Nephron progenitor cell (in vitro differentiated cells): ENCODE data around the gene HCN2.
"Not testable (repeated sequence)": the region's sequence is repeated elsewhere in the genome, so short reads cannot be mapped to it uniquely, and the experiment has no call there.

Source experiments
- DNase-seq: peaks from one replicate; pipeline ENCODE4 v3.0.0; 2021
- H3K27ac Mint-ChIP-seq: 2 replicates; pipeline ENCODE4 v1.8.0; 2021; ENCODE audit warnings: mild to moderate bottlenecking, moderate library complexity, mixed read lengths
- H3K27me3 Mint-ChIP-seq: 2 replicates; pipeline ENCODE4 v1.8.0; 2021; ENCODE audit warnings: mild to moderate bottlenecking, low read depth, mixed read lengths; ENCODE audit not compliant: poor library complexity
- H3K36me3 Mint-ChIP-seq: 2 replicates; pipeline ENCODE4 v1.8.0; 2021; ENCODE audit warnings: low read depth, mixed read lengths
- H3K4me1 Mint-ChIP-seq: 2 replicates; pipeline ENCODE4 v1.8.0; 2021; ENCODE audit warnings: mixed read lengths
- H3K4me3 Mint-ChIP-seq: 2 replicates; pipeline ENCODE4 v1.8.0; 2021; ENCODE audit warnings: mild to moderate bottlenecking, moderate library complexity, mixed read lengths
- H3K9me3 Mint-ChIP-seq: 2 replicates; pipeline ENCODE4 v1.8.0; 2021; ENCODE audit warnings: mild to moderate bottlenecking, moderate library complexity, mixed read lengths
- CTCF ChIP-seq: fragments of 200-600 bp; sonication (generic); IDR thresholded peaks from 2 replicates; pipeline ENCODE4 v1.5.0; 2021; ENCODE audit warnings: antibody characterized with exemption

Gene HCN2

DNA sequence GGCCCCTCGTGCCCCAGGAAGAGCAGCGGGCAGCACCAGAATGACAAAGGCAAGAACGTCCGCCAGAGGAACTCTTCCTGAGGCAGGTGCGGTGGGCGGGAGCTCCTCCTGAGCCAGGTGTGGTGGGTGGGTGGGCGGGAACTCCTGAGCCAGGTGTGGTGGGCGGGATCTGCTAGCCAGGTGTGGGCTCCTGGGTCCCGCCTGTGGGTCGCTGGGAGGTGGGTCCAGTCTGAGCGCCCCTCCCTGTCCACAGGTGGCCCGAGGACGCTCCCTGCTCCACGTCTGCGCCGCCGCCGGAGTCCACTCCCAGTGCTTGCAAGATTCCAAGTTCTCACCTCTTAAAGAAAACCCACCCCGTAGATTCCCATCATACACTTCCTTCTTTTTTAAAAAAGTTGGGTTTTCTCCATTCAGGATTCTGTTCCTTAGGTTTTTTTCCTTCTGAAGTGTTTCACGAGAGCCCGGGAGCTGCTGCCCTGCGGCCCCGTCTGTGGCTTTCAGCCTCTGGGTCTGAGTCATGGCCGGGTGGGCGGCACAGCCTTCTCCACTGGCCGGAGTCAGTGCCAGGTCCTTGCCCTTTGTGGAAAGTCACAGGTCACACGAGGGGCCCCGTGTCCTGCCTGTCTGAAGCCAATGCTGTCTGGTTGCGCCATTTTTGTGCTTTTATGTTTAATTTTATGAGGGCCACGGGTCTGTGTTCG, 7.0 kb upstream of the HCN2 start:
- TF ChIP-seq CTCF: no peak
- no peak for DNase-seq
- Mint-ChIP-seq H3K36me3 (no peaks in the 10 kb centered on the region), H3K9me3 (no peaks in the 10 kb centered on the region), H3K27ac (no peak overlapping the region), H3K27me3 (peaks cover 9% of the 10 kb centered on the region), H3K4me3 (no peak overlapping the region), H3K4me1 (peaks cover 15% of the 10 kb centered on the region)

DNA sequence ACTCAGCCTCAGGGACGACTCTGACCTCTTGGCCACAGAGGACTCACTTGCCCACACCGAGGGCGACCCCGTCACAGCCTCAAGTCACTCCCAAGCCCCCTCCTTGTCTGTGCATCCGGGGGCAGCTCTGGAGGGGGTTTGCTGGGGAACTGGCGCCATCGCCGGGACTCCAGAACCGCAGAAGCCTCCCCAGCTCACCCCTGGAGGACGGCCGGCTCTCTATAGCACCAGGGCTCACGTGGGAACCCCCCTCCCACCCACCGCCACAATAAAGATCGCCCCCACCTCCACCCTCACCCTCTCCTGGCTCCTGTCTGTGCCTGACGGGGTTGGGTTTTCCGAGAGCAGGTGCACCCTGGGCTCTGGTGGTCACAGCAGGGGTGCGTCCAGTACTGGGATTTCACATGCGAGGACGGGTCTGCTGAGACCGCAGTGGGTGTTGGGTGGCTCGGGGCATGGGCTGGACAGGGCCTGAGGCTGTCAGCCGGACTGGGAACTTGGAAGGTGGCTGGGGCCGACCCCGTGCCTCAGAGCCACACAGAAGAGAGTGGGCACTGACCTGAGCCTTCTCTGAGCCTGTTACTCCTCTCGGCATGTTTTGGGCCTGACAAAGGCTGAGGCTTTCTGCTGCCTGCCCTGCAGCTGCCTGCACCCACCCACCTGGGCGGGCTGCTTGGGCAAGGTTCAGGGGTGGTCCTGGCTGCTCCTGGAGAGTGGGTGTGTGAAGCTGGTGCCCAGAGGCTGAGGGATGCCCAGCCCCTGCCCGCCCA, 6.3 kb upstream of the HCN2 start:
- Mint-ChIP-seq H3K9me3 (no peaks in the 10 kb centered on the region), H3K27me3 (peaks cover 16% of the 10 kb centered on the region), H3K27ac (no peak overlapping the region), H3K4me3 (no peak overlapping the region), H3K36me3 (no peaks in the 10 kb centered on the region), H3K4me1 (peaks cover 11% of the 10 kb centered on the region)
- no peak for DNase-seq
- no peak for TF ChIP-seq CTCF

GRCh38 chr19:583968-584239, 5.8 kb upstream of the HCN2 start:
- no peak for DNase-seq
- Mint-ChIP-seq H3K4me1 (peaks cover 7% of the 10 kb centered on the region), H3K27me3 (peaks cover 21% of the 10 kb centered on the region), H3K36me3 (no peaks in the 10 kb centered on the region), H3K27ac (no peak overlapping the region), H3K9me3 (no peaks in the 10 kb centered on the region), H3K4me3 (no peak overlapping the region)
- no peak for TF ChIP-seq CTCF

DNA sequence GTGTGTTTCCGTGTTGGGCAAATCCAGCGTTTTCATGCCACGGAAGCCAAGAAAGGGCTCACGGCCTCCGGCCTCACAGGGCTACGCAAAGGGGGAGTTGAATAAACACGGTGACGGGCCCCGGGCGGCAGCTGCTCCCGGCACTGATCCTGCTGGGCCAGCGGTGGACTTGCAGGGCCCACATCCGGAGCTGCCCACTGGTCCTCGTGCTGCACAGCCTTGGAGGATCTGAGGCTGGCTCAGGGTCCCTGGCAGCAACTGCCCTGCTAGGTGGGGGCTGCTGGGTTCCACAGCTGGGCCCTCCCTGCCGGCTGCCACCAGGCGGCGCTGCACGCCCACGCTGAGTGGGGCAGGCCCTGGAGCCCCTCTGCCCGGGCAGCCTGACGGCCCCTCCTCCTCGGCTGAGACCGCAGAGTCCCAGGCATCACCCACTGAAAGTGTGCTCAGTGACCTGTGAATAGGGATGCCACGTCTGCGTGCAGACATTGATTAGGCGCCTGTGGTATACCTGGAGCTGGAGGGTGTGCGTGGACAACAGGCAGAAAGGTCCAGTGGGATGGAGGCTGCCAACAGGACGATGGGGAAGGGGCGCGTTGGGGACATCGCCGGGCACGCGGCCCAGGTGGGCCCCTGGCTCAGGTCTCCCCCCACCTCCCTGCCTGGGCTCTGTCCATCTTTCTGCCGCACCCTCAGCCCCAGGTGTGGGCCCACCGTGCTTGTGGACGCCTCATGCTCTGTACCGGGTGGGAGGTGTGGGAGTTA, 5.3 kb upstream of the HCN2 start:
- TF ChIP-seq CTCF: peak; percentile 94
- DNase-seq: peak; percentile 86
- H3K27me3 Mint-ChIP-seq: peaks cover 26% of the 10 kb centered on the region
- H3K27ac Mint-ChIP-seq: no peak overlapping the region
- peaks cover 7% of the 10 kb centered on the region for H3K4me1 Mint-ChIP-seq
- no peaks in the 10 kb centered on the region for H3K36me3 Mint-ChIP-seq
- H3K4me3 Mint-ChIP-seq: no peak overlapping the region
- no peaks in the 10 kb centered on the region for H3K9me3 Mint-ChIP-seq

GRCh38 chr19:585146-585545, 4.5 kb upstream of the HCN2 start:
- not testable (repeated sequence) for H3K4me3 Mint-ChIP-seq, H3K36me3 Mint-ChIP-seq, H3K27ac Mint-ChIP-seq, H3K9me3 Mint-ChIP-seq, DNase-seq, H3K4me1 Mint-ChIP-seq
- H3K27me3 Mint-ChIP-seq: peaks cover 26% of the 10 kb centered on the region

- Mint-ChIP-seq H3K4me3 (no peak overlapping the region), H3K27me3 (peaks cover 29% of the 10 kb centered on the region), H3K4me1 (peaks cover 7% of the 10 kb centered on the region), H3K27ac (no peak overlapping the region), H3K9me3 (no peaks in the 10 kb centered on the region), H3K36me3 (no peaks in the 10 kb centered on the region)
- no peak for DNase-seq
- TF ChIP-seq CTCF: no peak
Observed at GRCh38 chr19:585551-586110, 4.0 kb upstream of the HCN2 start.
